ENCODE measurements around the gene CASP2.

CASP2 gene

GRCh38 chr7:143292876-143293275, 4.7 kb downstream of the CASP2 start:
- in situ Hi-C loops (cut with MboI; ENCODE audit: low sequenced_read_pairs) = no loop called here

- in situ Hi-C loops (cut with MboI; ENCODE audit: low sequenced_read_pairs) = no loop called here
Measured at GRCh38 chr7:143295870-143296269, 7.7 kb downstream of the CASP2 start.

- in situ Hi-C loops (cut with MboI; ENCODE audit: low sequenced_read_pairs) = no loop called here
Measured at GRCh38 chr7:143296686-143297085, 8.5 kb downstream of the CASP2 start.

- in situ Hi-C loops (cut with MboI; ENCODE audit: low sequenced_read_pairs) = no loop called here
Measured at GRCh38 chr7:143299346-143299745, 11.2 kb downstream of the CASP2 start.

GRCh38 chr7:143299840-143300239, 11.7 kb downstream of the CASP2 start:
- in situ Hi-C loops (cut with MboI; ENCODE audit: low sequenced_read_pairs) = no loop called here

- in situ Hi-C loops (cut with MboI; ENCODE audit: low sequenced_read_pairs) = no loop called here
Measured at GRCh38 chr7:143300959-143301935, 13.1 kb downstream of the CASP2 start.

- in situ Hi-C loops (cut with MboI; ENCODE audit: low sequenced_read_pairs) = no loop called here
Measured at GRCh38 chr7:143303733-143304132, 15.6 kb downstream of the CASP2 start.

GRCh38 chr7:143304938-143305337, 16.8 kb downstream of the CASP2 start:
- in situ Hi-C loops (cut with MboI; ENCODE audit: low sequenced_read_pairs) = no loop called here

GRCh38 chr7:143305423-143306070, 17.4 kb downstream of the CASP2 start:
- in situ Hi-C loops (cut with MboI; ENCODE audit: low sequenced_read_pairs) = no loop called here

- in situ Hi-C loops (cut with MboI; ENCODE audit: low sequenced_read_pairs) = no loop called here
Measured at GRCh38 chr7:143308632-143309031, 20.5 kb downstream of the CASP2 start.

GRCh38 chr7:143314127-143314526, 26.0 kb downstream of the CASP2 start:
- in situ Hi-C loops (cut with MboI; ENCODE audit: low sequenced_read_pairs) = no loop called here

GRCh38 chr7:143315776-143316175, 27.6 kb downstream of the CASP2 start, which contains the start of gene CLCN1:
TSS of gene CLCN1 (plus strand) at chr7:143316111. CDS start at chr7:143316213, 102 bp downstream.
- in situ Hi-C loops (cut with MboI; ENCODE audit: low sequenced_read_pairs) = no loop called here

GRCh38 chr7:143316492-143316891, 28.3 kb downstream of the CASP2 start:
- in situ Hi-C loops (cut with MboI; ENCODE audit: low sequenced_read_pairs) = no loop called here

GRCh38 chr7:143318661-143319060, 30.5 kb downstream of the CASP2 start:
- in situ Hi-C loops (cut with MboI; ENCODE audit: low sequenced_read_pairs) = no loop called here

GRCh38 chr7:143320620-143321019, 32.5 kb downstream of the CASP2 start:
- in situ Hi-C loops (cut with MboI; ENCODE audit: low sequenced_read_pairs) = no loop called here

GRCh38 chr7:143321242-143321641, 33.1 kb downstream of the CASP2 start:
- in situ Hi-C loops (cut with MboI; ENCODE audit: low sequenced_read_pairs) = no loop called here

GRCh38 chr7:143321734-143322133, 33.6 kb downstream of the CASP2 start:
- in situ Hi-C loops (cut with MboI; ENCODE audit: low sequenced_read_pairs) = no loop called here

- in situ Hi-C loops (cut with MboI; ENCODE audit: low sequenced_read_pairs) = no loop called here
Measured at GRCh38 chr7:143322760-143323633, 34.8 kb downstream of the CASP2 start.

GRCh38 chr7:143323653-143324052, 35.5 kb downstream of the CASP2 start:
- in situ Hi-C loops (cut with MboI; ENCODE audit: low sequenced_read_pairs) = no loop called here

- in situ Hi-C loops (cut with MboI; ENCODE audit: low sequenced_read_pairs) = no loop called here
Measured at GRCh38 chr7:143325240-143325639, 37.1 kb downstream of the CASP2 start.

- in situ Hi-C loops (cut with MboI; ENCODE audit: low sequenced_read_pairs) = no loop called here
Measured at GRCh38 chr7:143327903-143328302, 39.8 kb downstream of the CASP2 start.
